H9 (cell line): ENCODE data around the gene PLXNA4. TPM values are rescaled to one million over a fixed set of nuclear protein-coding genes. Genes with fewer than 3 reads are reported as not detected.

Source experiments
- DNase-seq: peaks from one replicate; pipeline ENCODE4 v3.0.0-alpha.2; 2017
- H2AFZ ChIP-seq: one replicate; pipeline ENCODE4 v1.6.1; 2013; ENCODE audit warnings: mild to moderate bottlenecking, low read length, control low read depth, moderate library complexity
- H2AK5ac ChIP-seq: 2 replicates; pipeline ENCODE4 v1.6.1; 2013; ENCODE audit warnings: low read length, control low read depth, mixed read lengths; ENCODE audit not compliant: insufficient read length
- H2BK120ac ChIP-seq: one replicate; pipeline ENCODE4 v1.6.1; 2013; ENCODE audit warnings: low read depth, mild to moderate bottlenecking, low read length, control low read depth, inconsistent platforms; ENCODE audit not compliant: poor library complexity, severe bottlenecking
- H2BK12ac ChIP-seq: 2 replicates; pipeline ENCODE4 v1.6.1; 2013; ENCODE audit warnings: low read length, control low read depth, mixed read lengths, low read depth; ENCODE audit not compliant: insufficient read length
- H2BK15ac ChIP-seq: 2 replicates; pipeline ENCODE4 v1.6.1; 2013; ENCODE audit warnings: low read depth, low read length, control low read depth
- H2BK20ac ChIP-seq: one replicate; pipeline ENCODE4 v1.6.1; 2013; ENCODE audit warnings: low read depth, mild to moderate bottlenecking, low read length, control low read depth, inconsistent platforms; ENCODE audit not compliant: poor library complexity, severe bottlenecking
- H2BK5ac ChIP-seq: 2 replicates; pipeline ENCODE4 v1.6.1; 2013; ENCODE audit warnings: low read length, control low read depth, mixed read lengths; ENCODE audit not compliant: insufficient read length
- H3K14ac ChIP-seq: 2 replicates; pipeline ENCODE4 v1.6.1; 2013; ENCODE audit warnings: low read length, control low read depth; ENCODE audit not compliant: insufficient read depth
- H3K18ac ChIP-seq: 2 replicates; pipeline ENCODE4 v1.6.1; 2013; ENCODE audit warnings: low read depth, mild to moderate bottlenecking, mixed read lengths, low read length, control low read depth; ENCODE audit not compliant: insufficient read length
- H3K23ac ChIP-seq: 2 replicates; pipeline ENCODE4 v1.6.1; 2013; ENCODE audit warnings: low read length, control low read depth, mixed read lengths, low read depth; ENCODE audit not compliant: insufficient read length
- H3K23me2 ChIP-seq: 2 replicates; pipeline ENCODE4 v1.6.1; 2013; ENCODE audit warnings: low read depth, mild to moderate bottlenecking, mixed read lengths, low read length, control low read depth; ENCODE audit not compliant: insufficient read length, poor library complexity, severe bottlenecking
- H3K27ac ChIP-seq: 2 replicates; pipeline ENCODE4 v1.5.1; 2013; ENCODE audit warnings: low read length, control low read depth, mixed read lengths, low read depth; ENCODE audit not compliant: insufficient read length
- H3K27me3 ChIP-seq: 2 replicates; pipeline ENCODE4 v1.6.1; 2013; ENCODE audit warnings: low read length, control low read depth, inconsistent platforms; ENCODE audit not compliant: insufficient read depth
- H3K4ac ChIP-seq: 2 replicates; pipeline ENCODE4 v1.6.1; 2013; ENCODE audit warnings: low read depth, mild to moderate bottlenecking, control low read depth, inconsistent platforms, low read length, moderate library complexity
- H3K4me1 ChIP-seq: 2 replicates; pipeline ENCODE4 v1.6.1; 2013; ENCODE audit warnings: low read length, control low read depth, inconsistent platforms; ENCODE audit not compliant: insufficient read depth
- H3K4me2 ChIP-seq: 2 replicates; pipeline ENCODE4 v1.6.1; 2013; ENCODE audit warnings: low read length, control low read depth, mixed read lengths; ENCODE audit not compliant: insufficient read length, insufficient read depth
- H3K56ac ChIP-seq: 2 replicates; pipeline ENCODE4 v1.6.1; 2013; ENCODE audit warnings: low read depth, mild to moderate bottlenecking, mixed read lengths, low read length, control low read depth; ENCODE audit not compliant: insufficient read length
- H3K79me1 ChIP-seq: 2 replicates; pipeline ENCODE4 v1.6.1; 2013; ENCODE audit warnings: low read depth, mild to moderate bottlenecking, moderate library complexity, low read length, control low read depth, inconsistent platforms; ENCODE audit not compliant: insufficient read depth, poor library complexity, severe bottlenecking
- H3K79me2 ChIP-seq: 2 replicates; pipeline ENCODE4 v1.6.1; 2013; ENCODE audit warnings: low read length, control low read depth, inconsistent platforms; ENCODE audit not compliant: insufficient read depth
- H3K9ac ChIP-seq: 2 replicates; pipeline ENCODE4 v1.6.1; 2013; ENCODE audit warnings: low read length, control low read depth, mixed read lengths; ENCODE audit not compliant: insufficient read length; ENCODE audit errors: extremely low read depth
- H3K9me3 ChIP-seq: one replicate; pipeline ENCODE4 v1.6.1; 2013; ENCODE audit warnings: low read depth, low read length, inconsistent platforms; ENCODE audit not compliant: control insufficient read depth
- H3T11ph ChIP-seq: one replicate; pipeline ENCODE4 v1.6.1; 2013; ENCODE audit warnings: mild to moderate bottlenecking, low read length, control low read depth, inconsistent platforms
- H4K20me1 ChIP-seq: one replicate; pipeline ENCODE4 v1.6.1; 2013; ENCODE audit not compliant: control insufficient read depth, insufficient read length, insufficient read depth
- H4K5ac ChIP-seq: 2 replicates; pipeline ENCODE4 v1.6.1; 2013; ENCODE audit warnings: low read depth, mild to moderate bottlenecking, mixed read lengths, low read length, control low read depth; ENCODE audit not compliant: insufficient read length
- H4K8ac ChIP-seq: replicated peaks from 2 replicates; pipeline ENCODE4 v1.6.1; 2013; ENCODE audit warnings: low read length, control low read depth, mixed read lengths, low read depth; ENCODE audit not compliant: insufficient read length
- H4K91ac ChIP-seq: 2 replicates; pipeline ENCODE4 v1.6.1; 2013; ENCODE audit warnings: low read depth, mild to moderate bottlenecking, moderate library complexity, mixed read lengths, low read length, control low read depth; ENCODE audit not compliant: insufficient read length
- H3K27ac Mint-ChIP-seq, 3 experiments: 2 replicates in 2 of 3; 3 replicates in 1 of 3; pipeline ENCODE4 v1.8.0; 2020 to 2021; ENCODE audit warnings: mixed read lengths in 3 of 3, mild to moderate bottlenecking in 1 of 3, moderate library complexity in 1 of 3
- H3K27me3 Mint-ChIP-seq: 2 replicates; pipeline ENCODE4 v1.8.0; 2021; ENCODE audit warnings: low read depth, mild to moderate bottlenecking, moderate library complexity, mixed read lengths
- H3K36me3 Mint-ChIP-seq, 3 experiments: 2 replicates in 2 of 3; 3 replicates in 1 of 3; pipeline ENCODE4 v1.8.0; 2020 to 2021; ENCODE audit warnings: low read depth in 3 of 3, mixed read lengths in 3 of 3; ENCODE audit not compliant: insufficient read depth in 1 of 3
- H3K4me1 Mint-ChIP-seq, 2 experiments: 2 replicates each; pipeline ENCODE4 v1.8.0; 2020; ENCODE audit warnings: mixed read lengths in 2 of 2
- H3K4me3 Mint-ChIP-seq, 2 experiments: 2 replicates in 1 of 2; 3 replicates in 1 of 2; pipeline ENCODE4 v1.8.0; 2020 to 2021; ENCODE audit warnings: mild to moderate bottlenecking in 2 of 2, mixed read lengths in 2 of 2, moderate library complexity in 1 of 2
- H3K9me3 Mint-ChIP-seq, 2 experiments: 2 replicates in 1 of 2; 3 replicates in 1 of 2; pipeline ENCODE4 v1.8.0; 2020; ENCODE audit warnings: mild to moderate bottlenecking in 2 of 2, mixed read lengths in 2 of 2, moderate library complexity in 1 of 2
- CTCF ChIP-seq: fragments of 200-600 bp; sonication (generic); conservative IDR thresholded peaks from 3 replicates; pipeline ENCODE4 v1.8.0; 2021; ENCODE audit warnings: antibody characterized with exemption, mild to moderate bottlenecking
- WGBS: extraction: QIAGEN DNeasy Blood & Tissue Kit; methylation state at CpG from one replicate; pipeline ENCODE4 v1.1.7; 2013; ENCODE audit warnings: missing lambda C conversion rate, low lambda C conversion rate, mixed read lengths; ENCODE audit not compliant: insufficient read length; ENCODE audit errors: extremely low coverage; 5-methylcytosine and 5-hydroxymethylcytosine counted together
- total RNA-seq: library from RNA; stranded (reverse); gene quantifications from 2 replicates; pipeline ENCODE4 v1.2.1, GENCODE V29; 2021

Gene PLXNA4
- total RNA-seq, 1 experiment from 2014 or later = 0.35 TPM

GRCh38 chr7:132619967-132620366 lies 43.7 kb upstream of the PLXNA4 start:
- Histone ChIP-seq H3K9ac (no peak overlapping the region), H2AK5ac (no peak overlapping the region), H3K27me3 (no peaks in the 10 kb centered on the region), H4K8ac (no peak overlapping the region), H3K79me2 (no peaks in the 10 kb centered on the region; the same call in 1 of the 2 replicates), H3K23ac (no peak overlapping the region), H3K23me2 (peaks cover 4% of the 10 kb centered on the region), H2BK5ac (no peak overlapping the region), H2BK12ac (no peak overlapping the region), H2BK15ac (no peak overlapping the region), H3K56ac (no peak overlapping the region), H3K4me2 (no peak overlapping the region), H3T11ph (no peak overlapping the region), H3K4me1 (peaks cover 4% of the 10 kb centered on the region; the same call in 1 of the 2 replicates), H3K14ac (no peak overlapping the region), H2BK120ac (no peak overlapping the region), H4K5ac (no peak overlapping the region), H2AFZ (no peak overlapping the region), H3K27ac (no peak overlapping the region), H3K9me3 (no peaks in the 10 kb centered on the region), H4K20me1 (no peaks in the 10 kb centered on the region), H2BK20ac (no peak overlapping the region), H4K91ac (no peak overlapping the region), H3K79me1 (no peaks in the 10 kb centered on the region), H3K18ac (no peak overlapping the region), H3K4ac (no peak overlapping the region)
- TF ChIP-seq CTCF = no peak
- DNase-seq = no peak
- no CpG with 5 or more reads among the region's 6 CpGs for WGBS
- Mint-ChIP-seq H3K4me1 (peaks cover 8 to 22% of the 10 kb centered on the region in 2 experiments), H3K9me3 (no peaks in the 10 kb centered on the region; a peak in 2 of 5 replicates), H3K4me3 (no peak overlapping the region), H3K27ac (no peak overlapping the region), H3K27me3 (peaks cover 13% of the 10 kb centered on the region), H3K36me3 (peaks cover 0 to 2% (median 0%) of the 10 kb centered on the region in 3 experiments; a peak in 2 of 7 replicates)
